ENCODE data around the gene NTHL1.

DNA sequence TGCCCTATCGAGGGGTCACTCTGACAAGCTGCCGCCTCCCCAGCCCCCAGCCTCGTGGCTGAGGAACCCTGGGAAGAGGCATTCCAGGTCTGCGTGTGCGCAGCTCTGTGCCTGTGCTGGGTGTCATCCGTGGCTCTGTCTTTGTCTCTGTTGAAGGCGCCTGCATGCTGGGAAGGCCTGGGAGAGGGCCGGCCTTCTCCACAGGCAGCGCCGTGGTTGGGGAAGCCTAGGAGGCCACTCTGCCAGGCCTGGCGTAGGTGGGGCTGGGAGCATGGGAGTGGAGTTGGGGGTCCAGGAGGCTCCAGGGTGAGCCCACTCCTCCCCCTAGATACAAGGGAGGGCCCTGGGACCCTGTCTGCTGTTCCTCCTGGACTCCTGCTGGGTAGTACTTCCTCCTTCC lies 17.6 kb downstream of the NTHL1 start:
- TF ChIP-seq CTBP1 (IDR thresholded peaks at IDR 0.05; ENCODE audit: borderline replicate concordance) (no peak), ARNT (IDR thresholded peaks at IDR 0.05) (no peak), SP1 (IDR thresholded peaks at IDR 0.05) (no peak), SUZ12 (IDR thresholded peaks at IDR 0.05) (no peak), FOXK2 (IDR thresholded peaks at IDR 0.05) (no peak), LEF1 (IDR thresholded peaks at IDR 0.05; ENCODE audit: borderline replicate concordance) (no peak), FOXA1 (IDR thresholded peaks at IDR 0.05) (no peak)

Data from HEK293T (cell line).